BE2C (cell line): Measurements from ENCODE around the gene KIF21B.

Experiments used
- DNase-seq: peaks from one replicate; pipeline ENCODE4 v3.0.0-alpha.2; 2020
- H3K27me3 ChIP-seq: fragments of 250-450 bp; sonication (Bioruptor Pico); 2 replicates; pipeline ENCODE4 v1.5.1; 2020; ENCODE audit warnings: mild to moderate bottlenecking
- H3K36me3 ChIP-seq: fragments of 250-450 bp; sonication (Bioruptor Pico); 2 replicates; pipeline ENCODE4 v1.5.1; 2020; ENCODE audit warnings: mild to moderate bottlenecking
- H3K4me1 ChIP-seq: fragments of 250-450 bp; sonication (Bioruptor Pico); 2 replicates; pipeline ENCODE4 v1.5.1; 2020
- H3K4me3 ChIP-seq: 2 replicates; pipeline ENCODE4 v1.5.1; 2011; ENCODE audit warnings: low read depth, low read length
- H3K9me3 ChIP-seq: fragments of 250-450 bp; sonication (Bioruptor Pico); 2 replicates; pipeline ENCODE4 v1.5.1; 2020
- TF ChIP-seq, protein P1 (sequence below): IDR thresholded peaks from 2 replicates; pipeline ENCODE4 v1.5.1; 2012; ENCODE audit warnings: mild to moderate bottlenecking, low read depth, low read length

The KIF21B gene

DNA sequence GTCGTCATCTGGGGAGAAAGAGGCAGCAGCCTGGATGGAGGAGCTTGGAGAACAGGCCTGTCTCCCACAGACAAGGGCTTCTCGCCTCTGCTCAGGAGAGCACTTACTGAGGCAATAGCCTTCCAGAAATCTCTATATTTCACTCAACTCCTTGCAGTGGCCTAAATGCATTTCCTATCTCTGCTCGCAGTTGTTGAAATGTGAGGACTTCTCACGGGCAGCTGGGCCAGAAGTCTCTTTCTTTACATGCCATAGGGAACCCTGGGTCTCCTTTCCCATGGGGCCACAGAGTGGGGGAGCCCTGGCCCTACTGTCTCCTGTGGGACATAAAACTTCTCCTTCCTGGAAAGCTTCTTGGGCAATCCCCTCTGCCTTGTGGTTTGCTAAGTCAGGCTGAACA lies 43.5 kb upstream of the KIF21B start:
- TF ChIP-seq, protein P1, sequence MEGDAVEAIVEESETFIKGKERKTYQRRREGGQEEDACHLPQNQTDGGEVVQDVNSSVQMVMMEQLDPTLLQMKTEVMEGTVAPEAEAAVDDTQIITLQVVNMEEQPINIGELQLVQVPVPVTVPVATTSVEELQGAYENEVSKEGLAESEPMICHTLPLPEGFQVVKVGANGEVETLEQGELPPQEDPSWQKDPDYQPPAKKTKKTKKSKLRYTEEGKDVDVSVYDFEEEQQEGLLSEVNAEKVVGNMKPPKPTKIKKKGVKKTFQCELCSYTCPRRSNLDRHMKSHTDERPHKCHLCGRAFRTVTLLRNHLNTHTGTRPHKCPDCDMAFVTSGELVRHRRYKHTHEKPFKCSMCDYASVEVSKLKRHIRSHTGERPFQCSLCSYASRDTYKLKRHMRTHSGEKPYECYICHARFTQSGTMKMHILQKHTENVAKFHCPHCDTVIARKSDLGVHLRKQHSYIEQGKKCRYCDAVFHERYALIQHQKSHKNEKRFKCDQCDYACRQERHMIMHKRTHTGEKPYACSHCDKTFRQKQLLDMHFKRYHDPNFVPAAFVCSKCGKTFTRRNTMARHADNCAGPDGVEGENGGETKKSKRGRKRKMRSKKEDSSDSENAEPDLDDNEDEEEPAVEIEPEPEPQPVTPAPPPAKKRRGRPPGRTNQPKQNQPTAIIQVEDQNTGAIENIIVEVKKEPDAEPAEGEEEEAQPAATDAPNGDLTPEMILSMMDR: no peak

DNA sequence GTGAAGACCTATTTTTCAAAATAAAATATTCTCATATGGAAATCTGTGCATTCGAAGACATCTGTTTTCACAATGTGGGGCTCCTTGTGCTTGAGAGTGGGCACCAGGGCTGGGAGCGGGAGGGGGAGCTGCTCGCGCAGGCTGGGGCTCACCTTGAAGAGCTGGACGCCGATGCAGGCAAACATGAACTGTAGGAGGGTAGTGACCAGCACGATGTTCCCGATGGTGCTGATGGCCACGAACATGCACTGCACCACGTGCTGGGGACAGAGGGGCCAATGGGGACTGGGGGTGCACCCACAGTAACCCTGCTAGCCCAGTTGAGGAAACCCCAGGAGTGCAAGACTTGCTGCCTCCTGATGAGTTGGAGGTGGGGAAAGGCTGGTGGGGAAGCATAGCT lies 42.2 kb upstream of the KIF21B start:
- H3K4me1 ChIP-seq: no peaks in the 10 kb centered on the region
- no peaks in the 10 kb centered on the region; the same call in 1 of the 2 replicates for H3K27me3 ChIP-seq
- no peaks in the 10 kb centered on the region for H3K9me3 ChIP-seq
- no peak for DNase-seq
- TF ChIP-seq, protein P1: no peak
- H3K36me3 ChIP-seq: no peaks in the 10 kb centered on the region
- no peak overlapping the region for H3K4me3 ChIP-seq

More for the DNA sequence above, 43.5 kb upstream of the KIF21B start:
- DNase-seq: no peak
- no peaks in the 10 kb centered on the region for H3K36me3 ChIP-seq
- H3K4me1 ChIP-seq: no peaks in the 10 kb centered on the region
- H3K27me3 ChIP-seq: no peaks in the 10 kb centered on the region; the same call in 1 of the 2 replicates
- no peak overlapping the region for H3K4me3 ChIP-seq
- no peaks in the 10 kb centered on the region for H3K9me3 ChIP-seq

DNA sequence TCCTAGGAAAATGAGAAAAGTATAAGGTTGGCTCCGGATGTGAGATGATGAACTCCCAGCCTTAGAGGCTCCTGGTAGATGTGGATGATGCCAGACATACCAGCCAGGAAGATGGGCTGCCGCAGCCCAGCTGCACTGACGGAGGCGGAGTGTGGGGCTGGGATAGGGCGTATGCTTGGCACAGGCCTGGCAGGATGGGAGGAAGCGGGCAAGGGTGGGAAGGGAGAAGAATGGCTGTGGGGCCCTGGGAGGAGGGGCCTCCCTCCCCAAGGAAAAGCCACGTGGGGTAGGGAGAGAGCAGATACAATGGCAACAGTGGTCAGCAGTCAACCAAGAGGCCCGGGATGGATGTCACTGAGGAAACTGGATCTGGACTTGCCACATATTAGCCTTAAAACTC lies 41.3 kb upstream of the KIF21B start:
- DNase-seq: no peak
- H3K27me3 ChIP-seq: no peaks in the 10 kb centered on the region
- no peaks in the 10 kb centered on the region for H3K9me3 ChIP-seq
- H3K4me3 ChIP-seq: no peak overlapping the region
- no peaks in the 10 kb centered on the region for H3K36me3 ChIP-seq
- TF ChIP-seq, protein P1: no peak
- no peaks in the 10 kb centered on the region for H3K4me1 ChIP-seq

DNA sequence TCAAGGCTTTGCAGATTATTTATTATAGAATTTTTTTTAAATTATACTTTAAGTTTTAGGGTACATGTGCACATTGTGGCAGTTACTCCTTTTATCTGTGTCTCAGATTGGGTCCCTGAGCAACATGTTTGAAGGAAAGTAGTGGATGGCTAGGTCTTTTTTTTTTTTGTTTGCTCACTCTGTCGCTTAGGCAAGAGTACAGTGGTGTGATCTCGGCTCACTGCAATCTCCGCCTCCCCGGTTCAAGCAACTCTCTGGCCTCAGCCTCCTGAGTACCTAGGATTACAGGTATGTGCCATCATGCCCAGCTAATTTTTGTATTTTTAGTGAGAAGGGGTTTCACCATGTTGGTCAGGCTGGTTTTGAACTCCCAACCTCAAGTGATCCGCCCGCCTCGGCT lies 39.6 kb upstream of the KIF21B start:
- Histone ChIP-seq H3K4me1 (no peaks in the 10 kb centered on the region), H3K4me3 (no peak overlapping the region), H3K9me3 (no peaks in the 10 kb centered on the region), H3K36me3 (no peaks in the 10 kb centered on the region), H3K27me3 (no peaks in the 10 kb centered on the region)
- TF ChIP-seq, protein P1: no peak
- DNase-seq: no peak

DNA sequence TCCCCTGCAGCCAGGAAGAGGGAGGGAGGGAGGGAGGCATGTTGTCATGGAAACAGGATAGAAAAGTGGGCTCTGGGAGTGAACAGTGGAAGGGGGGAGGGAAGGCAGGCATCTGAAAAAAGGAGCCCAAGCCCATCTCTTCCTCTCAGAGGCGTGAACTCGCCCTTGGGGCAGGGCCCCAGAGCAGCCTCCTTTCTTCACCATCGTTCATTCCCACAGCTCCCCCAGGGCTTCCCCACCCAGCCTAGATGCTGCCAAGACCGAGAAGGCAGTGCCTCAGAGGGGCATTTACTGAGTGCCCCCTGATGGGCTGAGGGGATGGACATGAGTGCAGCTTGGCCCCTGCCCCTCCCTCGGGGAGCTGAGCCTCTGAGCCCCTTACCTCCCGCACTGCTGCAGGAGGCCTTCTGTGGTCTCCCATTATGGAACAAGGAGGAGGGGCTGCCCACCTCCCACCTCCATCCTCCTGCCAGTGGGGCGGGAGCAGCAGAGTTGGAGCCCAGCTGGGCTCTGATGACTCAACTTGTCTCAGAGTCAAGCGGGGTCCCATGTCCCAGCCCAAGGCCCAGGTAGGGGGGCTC lies 39.1 kb upstream of the KIF21B start:
- Histone ChIP-seq H3K4me3 (no peak overlapping the region), H3K9me3 (no peaks in the 10 kb centered on the region), H3K27me3 (no peaks in the 10 kb centered on the region), H3K4me1 (no peaks in the 10 kb centered on the region), H3K36me3 (no peaks in the 10 kb centered on the region)
- TF ChIP-seq, protein P1: no peak
- no peak for DNase-seq

DNA sequence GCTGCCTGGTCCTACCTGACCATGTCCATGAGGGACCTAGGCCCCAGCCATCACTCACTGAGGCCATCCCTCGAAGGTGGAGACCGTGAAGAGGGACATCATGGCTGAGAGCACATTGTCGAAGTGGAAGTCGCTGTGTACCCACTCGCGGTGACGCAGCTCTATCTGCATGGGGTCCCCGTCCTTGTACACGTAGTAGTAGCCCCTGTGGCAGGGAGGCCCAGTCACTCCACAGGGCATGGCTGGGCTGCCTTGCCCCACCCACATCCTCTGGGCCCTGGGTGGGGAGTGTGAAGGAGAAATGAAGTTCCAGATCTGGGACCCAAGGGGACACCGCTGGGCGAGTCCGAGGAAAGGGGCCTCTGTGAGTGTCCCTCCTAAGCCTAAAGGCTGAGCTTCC lies 38.4 kb upstream of the KIF21B start:
- TF ChIP-seq, protein P1: no peak
- Histone ChIP-seq H3K36me3 (no peaks in the 10 kb centered on the region), H3K9me3 (no peaks in the 10 kb centered on the region), H3K27me3 (no peaks in the 10 kb centered on the region), H3K4me1 (no peaks in the 10 kb centered on the region), H3K4me3 (no peak overlapping the region)
- no peak for DNase-seq
